PC-3 (cell line): ENCODE data around the gene TMC6. TPM values are rescaled to one million over a fixed set of nuclear protein-coding genes. Genes with fewer than 3 reads are reported as not detected.

ENCODE experiments used
- ATAC-seq: fragments of 200-7000 bp; cut with Tn5 transposase; 2 replicates; pipeline ENCODE4 v1.9.1; 2020; ENCODE audit warnings: mild to moderate bottlenecking, moderate library complexity
- BruUV-seq: library from RNA; stranded (reverse); fragments of 400-500 nt; replicated peaks from 2 replicates; lab custom pipeline; 2021; lab: Mats Ljungman, UMichigan
- CTCF ChIA-PET: fragments of 300-600 bp; sonication (Branson Sonifier 250); formaldehyde crosslinking; loops from one replicate; lab custom pipeline; 2022; ENCODE audit warnings: antibody characterized with exemption; lab: Charles Lee
- POLR2A ChIA-PET: fragments of 300-600 bp; sonication (Branson Sonifier 250); formaldehyde crosslinking; loops from one replicate; lab custom pipeline; 2022; ENCODE audit warnings: antibody characterized with exemption; ENCODE audit not compliant: unreplicated experiment; lab: Charles Lee
- DNase-seq: peaks from one replicate; pipeline ENCODE4 v3.0.0-alpha.2; 2015
- H2AFZ ChIP-seq: fragments of 300-600 bp; sonication (generic); 2 replicates; pipeline ENCODE4 v1.6.0; 2016; ENCODE audit warnings: antibody characterized with exemption, low read length
- H3F3A ChIP-seq: fragments of 300-600 bp; sonication (generic); one replicate; pipeline ENCODE4 v1.6.0; 2017; ENCODE audit warnings: antibody characterized with exemption, low read length, control low read depth, mild to moderate bottlenecking; ENCODE audit not compliant: unreplicated experiment
- H3K27ac ChIP-seq: fragments of 300-600 bp; sonication (generic); 2 replicates; pipeline ENCODE4 v1.5.1; 2016; ENCODE audit warnings: mild to moderate bottlenecking, low read length
- H3K27me3 ChIP-seq: fragments of 300-600 bp; sonication (generic); 2 replicates; pipeline ENCODE4 v1.6.1; 2016; ENCODE audit warnings: low read length, mixed read lengths
- H3K36me3 ChIP-seq: fragments of 300-600 bp; sonication (generic); 2 replicates; pipeline ENCODE4 v1.6.1; 2016; ENCODE audit warnings: low read depth, mixed run types, low read length, mixed read lengths
- H3K4me1 ChIP-seq: fragments of 300-600 bp; sonication (generic); 2 replicates; pipeline ENCODE4 v1.5.1; 2016; ENCODE audit warnings: low read length; ENCODE audit not compliant: insufficient read depth
- H3K4me2 ChIP-seq: fragments of 300-600 bp; sonication (generic); 2 replicates; pipeline ENCODE4 v1.6.0; 2016; ENCODE audit warnings: low read length
- H3K4me3 ChIP-seq: fragments of 300-600 bp; sonication (generic); 2 replicates; pipeline ENCODE4 v1.5.1; 2016; ENCODE audit warnings: mild to moderate bottlenecking, low read length, mixed read lengths
- H3K79me2 ChIP-seq: fragments of 300-600 bp; sonication (generic); 2 replicates; pipeline ENCODE4 v1.6.1; 2017; ENCODE audit warnings: low read length, mixed read lengths
- H3K9ac ChIP-seq: fragments of 300-600 bp; sonication (generic); 2 replicates; pipeline ENCODE4 v1.6.0; 2016; ENCODE audit warnings: mild to moderate bottlenecking, low read length
- H3K9me2 ChIP-seq: fragments of 300-600 bp; sonication (generic); replicated peaks from 2 replicates; pipeline ENCODE4 v1.6.1; 2016; ENCODE audit warnings: mixed run types, low read length, mixed read lengths
- H3K9me3 ChIP-seq: fragments of 300-600 bp; sonication (generic); 2 replicates; pipeline ENCODE4 v1.6.1; 2016; ENCODE audit warnings: low read length, mixed read lengths
- H4K20me1 ChIP-seq: fragments of 300-600 bp; sonication (generic); 2 replicates; pipeline ENCODE4 v1.6.1; 2016; ENCODE audit warnings: low read length, mixed read lengths
- CTCF ChIP-seq: fragments of 300-600 bp; sonication (generic); conservative IDR thresholded peaks from 2 replicates; pipeline ENCODE4 v1.5.1; 2017; ENCODE audit warnings: antibody characterized with exemption, low read depth, mild to moderate bottlenecking, low read length
- EZH2 ChIP-seq: fragments of 300-600 bp; sonication (generic); IDR thresholded peaks from one replicate; pipeline ENCODE4 v1.6.1; 2017; ENCODE audit warnings: antibody characterized with exemption, mild to moderate bottlenecking, low read length; ENCODE audit not compliant: unreplicated experiment
- EZH2phosphoT487 ChIP-seq: fragments of 300-600 bp; sonication (generic); IDR thresholded peaks from 2 replicates; pipeline ENCODE4 v1.6.1; 2018; ENCODE audit warnings: mild to moderate bottlenecking, antibody characterized with exemption, low read length, borderline replicate concordance
- intact Hi-C: fragments of 100-400 bp; cut with micrococcal nuclease; formaldehyde crosslinking; loops from 2 replicates; pipeline ENCODE4 v1.9.0; 2023
- total RNA-seq: library from RNA; depleted of rRNA; stranded (reverse); fragments of >200 nt; gene quantifications from 2 replicates; pipeline ENCODE4 v1.2.3, GENCODE V29; 2014

The TMC6 gene
- total RNA-seq, 1 experiment from 2014 or later, result 97.3 TPM

GRCh38 chr17:78144147-78144719, 15.7 kb upstream of the TMC6 start:
- peak overlapping the region; percentile 91 for H3K27ac ChIP-seq
- H3K9me3 ChIP-seq, result no peaks in the 10 kb centered on the region
- no peak for TF ChIP-seq EZH2
- peak; percentile 20; the same call in 1 of the 2 replicates for TF ChIP-seq CTCF
- POLR2A ChIA-PET, result interaction anchor here (0.5 to 1.2 kb wide), 4 partner anchors 15 to 41 kb away, joined by 3 to 4 read pairs (median 3); no protein-coding TSS in a partner anchor
- no peaks in the 10 kb centered on the region for H4K20me1 ChIP-seq
- intact Hi-C loops, result loop anchor here (2.0 kb wide), 1 partner anchor 15 kb away; no protein-coding TSS in a partner anchor
- H3K36me3 ChIP-seq, result no peaks in the 10 kb centered on the region
- H3K4me3 ChIP-seq, result 0 out of 2 replicates have a peak overlapping the region, but pooled peaks have one; percentile 2
- H3K27me3 ChIP-seq, result no peaks in the 10 kb centered on the region
- no peaks in the 10 kb centered on the region for H3F3A ChIP-seq
- 0 out of 2 replicates have a peak overlapping the region, but pooled peaks have one; percentile 4 for H2AFZ ChIP-seq
- peak overlapping the region; percentile 58 for H3K9ac ChIP-seq
- H3K79me2 ChIP-seq, result no peaks in the 10 kb centered on the region
- H3K4me2 ChIP-seq, result peak overlapping the region; percentile 71
- ATAC-seq (peak; percentile 1; the same call in 1 of the 2 replicates), DNase-seq (peak; percentile 89)
- BruUV-seq, result no TSS peak
- CTCF ChIA-PET, result interaction anchor here (0.9 kb wide), 1 partner anchor 31 kb away, joined by 3 read pairs; no protein-coding TSS in a partner anchor
- peaks cover 49% of the 10 kb centered on the region for H3K4me1 ChIP-seq
- no peaks in the 10 kb centered on the region for H3K9me2 ChIP-seq

GRCh38 chr17:78143214-78144146, 14.9 kb upstream of the TMC6 start:
- no peaks in the 10 kb centered on the region for H3K27me3 ChIP-seq
- H3K4me2 ChIP-seq, result peak overlapping the region; percentile 71
- CTCF ChIA-PET, result no interaction called here
- no peaks in the 10 kb centered on the region for H3K36me3 ChIP-seq
- no peak overlapping the region for H3K4me3 ChIP-seq
- intact Hi-C loops, result loop anchor here (2.0 kb wide), 1 partner anchor 15 kb away; no protein-coding TSS in a partner anchor
- no peak for DNase-seq
- peaks cover 49% of the 10 kb centered on the region for H3K4me1 ChIP-seq
- no peak for ATAC-seq
- no peaks in the 10 kb centered on the region for H3F3A ChIP-seq
- H3K79me2 ChIP-seq, result no peaks in the 10 kb centered on the region
- no peak for TF ChIP-seq CTCF
- TF ChIP-seq EZH2phosphoT487, result no peak
- TF ChIP-seq EZH2, result no peak
- H3K9me2 ChIP-seq, result no peaks in the 10 kb centered on the region
- H4K20me1 ChIP-seq, result no peaks in the 10 kb centered on the region
- peak overlapping the region; percentile 58 for H3K9ac ChIP-seq
- POLR2A ChIA-PET, result interaction anchor here (0.7 kb wide), 1 partner anchor 32 kb away, joined by 3 read pairs; no protein-coding TSS in a partner anchor
- H3K27ac ChIP-seq, result peak overlapping the region; percentile 91
- no peaks in the 10 kb centered on the region for H3K9me3 ChIP-seq
- no TSS peak for BruUV-seq
- H2AFZ ChIP-seq, result no peak overlapping the region
